ENCODE results near the gene ZDHHC12.

The ZDHHC12 gene

DNA sequence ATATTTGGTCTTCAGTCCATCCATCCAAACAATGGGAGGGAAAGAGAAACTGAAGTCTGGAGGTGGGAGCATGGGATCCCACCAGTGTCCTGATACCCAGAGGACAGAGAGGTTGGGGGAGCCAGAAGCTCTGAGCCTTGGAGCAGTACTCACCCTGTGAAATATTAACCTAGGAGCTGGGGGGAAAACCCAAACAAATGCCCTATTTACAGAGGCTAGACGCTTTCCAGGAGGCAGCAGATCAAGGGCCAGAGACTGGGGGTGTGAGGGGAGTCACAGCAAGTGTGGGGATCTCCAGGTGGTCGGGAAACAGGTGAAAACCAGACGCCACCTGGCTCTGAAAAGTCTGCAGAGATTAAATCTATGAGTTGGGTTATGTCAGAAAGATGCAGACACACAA lies 41.6 kb upstream of the ZDHHC12 start:
- TF ChIP-seq CTCF (IDR thresholded peaks at IDR 0.05; ENCODE audit: insufficient read depth, low read depth, low read length, missing control alignments), result no peak
- DNase-seq (ENCODE audit: low read depth), result no peak

DNA sequence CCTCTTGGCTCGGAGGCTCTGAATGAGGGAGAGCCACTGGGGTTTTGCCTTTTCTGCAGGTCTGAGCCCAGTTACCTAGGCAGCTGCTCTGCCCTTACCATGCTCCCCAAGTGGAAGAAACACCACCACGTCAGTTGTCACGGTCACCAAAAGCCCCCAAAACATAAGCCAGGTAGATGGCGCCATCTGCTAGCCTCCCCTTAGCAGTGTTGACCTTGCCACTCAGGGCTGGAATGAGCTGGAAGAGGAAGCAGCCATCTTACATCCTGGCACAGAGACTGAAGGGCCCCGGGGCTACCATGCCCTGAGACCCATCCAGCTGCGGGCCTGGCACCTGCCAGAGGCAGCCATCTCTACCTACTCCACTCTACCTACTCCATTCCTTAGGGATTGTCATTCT lies 40.4 kb upstream of the ZDHHC12 start:
- DNase-seq (ENCODE audit: low read depth), result no peak
- H3K4me3 ChIP-seq (ENCODE audit: low read length), result no peak overlapping the region
- TF ChIP-seq CTCF (IDR thresholded peaks at IDR 0.05; ENCODE audit: insufficient read depth, low read depth, low read length, missing control alignments), result no peak

More for the DNA sequence above, 41.6 kb upstream of the ZDHHC12 start:
- no peak overlapping the region for H3K4me3 ChIP-seq (ENCODE audit: low read length)

DNA sequence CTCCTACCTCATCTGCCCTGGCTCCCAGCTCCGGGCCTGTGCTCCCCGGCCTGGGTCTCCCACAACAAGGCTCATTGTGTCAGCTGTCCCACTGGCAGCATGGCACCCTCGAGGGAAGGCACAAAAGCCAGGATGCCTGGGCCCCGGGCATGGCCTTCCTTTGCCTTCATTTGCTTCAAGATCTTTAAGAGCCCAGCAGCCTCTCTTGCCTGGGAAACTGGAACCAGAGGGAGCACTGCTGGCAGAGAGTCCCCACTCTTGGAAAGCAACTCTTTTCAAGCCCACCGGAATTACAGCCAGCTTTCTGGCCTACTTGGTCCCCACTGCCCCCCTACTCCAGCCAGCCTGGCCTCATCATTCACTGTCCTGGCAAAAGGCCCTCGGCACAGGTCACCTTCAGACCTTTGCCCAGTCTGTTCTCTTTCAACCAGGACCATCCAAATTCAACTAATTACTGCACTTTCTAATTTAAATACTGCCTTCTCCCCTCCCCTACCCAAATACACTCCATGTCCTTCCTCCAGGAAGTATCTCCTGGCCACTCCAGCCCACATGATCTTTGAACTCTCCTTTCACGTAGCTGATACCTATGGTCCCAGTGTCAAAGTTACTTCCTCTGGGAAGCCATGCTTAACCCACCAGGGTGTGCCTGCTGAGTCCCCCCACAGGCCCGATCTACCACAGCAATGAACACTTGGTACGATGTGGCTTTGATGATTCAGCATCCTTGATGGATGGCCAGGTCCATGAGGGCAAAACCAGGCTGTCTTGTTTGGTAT lies 38.9 kb upstream of the ZDHHC12 start:
- DNase-seq (ENCODE audit: low read depth), result no peak
- no peak overlapping the region for H3K4me3 ChIP-seq (ENCODE audit: low read length)
- TF ChIP-seq CTCF (IDR thresholded peaks at IDR 0.05; ENCODE audit: insufficient read depth, low read depth, low read length, missing control alignments), result no peak

DNA sequence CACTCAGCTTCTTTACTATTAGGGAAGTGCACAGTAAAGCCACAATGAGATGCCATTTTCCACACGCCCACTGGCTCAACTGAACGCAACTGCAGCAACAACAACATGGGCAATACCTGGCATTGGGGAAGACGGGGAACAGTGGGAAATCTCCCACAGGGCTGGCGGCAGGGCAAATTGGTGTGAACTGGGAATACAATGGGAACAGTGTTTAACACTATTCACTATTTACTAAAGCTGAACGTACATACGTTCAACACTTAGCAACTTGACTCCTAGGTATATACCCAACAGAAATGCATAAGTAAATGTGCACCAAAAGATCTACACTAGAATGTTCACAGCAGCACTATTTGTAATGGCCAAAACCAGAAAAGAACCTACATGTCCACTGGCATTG lies 33.7 kb upstream of the ZDHHC12 start:
- DNase-seq (ENCODE audit: low read depth), result no peak
- no peak for TF ChIP-seq CTCF (IDR thresholded peaks at IDR 0.05; ENCODE audit: insufficient read depth, low read depth, low read length, missing control alignments)
- H3K4me3 ChIP-seq (ENCODE audit: low read length), result no peak overlapping the region

- DNase-seq (ENCODE audit: low read depth), result no peak
- no peak overlapping the region for H3K4me3 ChIP-seq (ENCODE audit: low read length)
- no peak for TF ChIP-seq CTCF (IDR thresholded peaks at IDR 0.05; ENCODE audit: insufficient read depth, low read depth, low read length, missing control alignments)
Observed at GRCh38 chr9:128753627-128754026, 29.7 kb upstream of the ZDHHC12 start.

GRCh38 chr9:128750926-128751595 lies 27.1 kb upstream of the ZDHHC12 start:
- DNase-seq (ENCODE audit: low read depth), result no peak
- no peak for TF ChIP-seq CTCF (IDR thresholded peaks at IDR 0.05; ENCODE audit: insufficient read depth, low read depth, low read length, missing control alignments)
- no peak overlapping the region for H3K4me3 ChIP-seq (ENCODE audit: low read length)
